ENCODE results near the gene KHSRP.

DNA sequence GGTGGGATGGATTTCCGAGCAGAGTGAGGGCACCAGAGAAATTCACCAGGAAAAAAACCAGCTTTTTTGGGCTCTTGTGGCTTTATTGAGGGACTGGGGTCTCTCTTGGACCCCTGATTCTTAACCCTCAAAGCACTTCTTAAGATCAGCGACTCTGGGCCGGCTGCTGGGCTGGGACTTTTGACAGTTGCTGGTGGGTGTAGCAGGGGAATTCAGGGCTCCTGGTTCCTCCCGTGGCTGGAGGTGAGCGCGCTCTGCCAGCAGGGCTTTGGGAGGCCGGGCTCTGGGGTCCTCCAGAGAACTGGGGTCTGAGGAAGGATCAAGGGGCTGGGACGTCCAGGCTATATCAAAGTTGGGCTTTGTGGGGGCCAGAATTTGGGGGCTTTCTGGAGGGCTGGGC is 42.8 kb upstream of the KHSRP start:
- TF ChIP-seq POLR2A (IDR thresholded peaks at IDR 0.05; ENCODE audit: extremely low read depth, insufficient read length): no peak
- TF ChIP-seq, protein P1, sequence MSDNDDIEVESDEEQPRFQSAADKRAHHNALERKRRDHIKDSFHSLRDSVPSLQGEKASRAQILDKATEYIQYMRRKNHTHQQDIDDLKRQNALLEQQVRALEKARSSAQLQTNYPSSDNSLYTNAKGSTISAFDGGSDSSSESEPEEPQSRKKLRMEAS (IDR thresholded peaks at IDR 0.05; ENCODE audit: low read depth, low read length): no peak
- TF ChIP-seq, protein P2, sequence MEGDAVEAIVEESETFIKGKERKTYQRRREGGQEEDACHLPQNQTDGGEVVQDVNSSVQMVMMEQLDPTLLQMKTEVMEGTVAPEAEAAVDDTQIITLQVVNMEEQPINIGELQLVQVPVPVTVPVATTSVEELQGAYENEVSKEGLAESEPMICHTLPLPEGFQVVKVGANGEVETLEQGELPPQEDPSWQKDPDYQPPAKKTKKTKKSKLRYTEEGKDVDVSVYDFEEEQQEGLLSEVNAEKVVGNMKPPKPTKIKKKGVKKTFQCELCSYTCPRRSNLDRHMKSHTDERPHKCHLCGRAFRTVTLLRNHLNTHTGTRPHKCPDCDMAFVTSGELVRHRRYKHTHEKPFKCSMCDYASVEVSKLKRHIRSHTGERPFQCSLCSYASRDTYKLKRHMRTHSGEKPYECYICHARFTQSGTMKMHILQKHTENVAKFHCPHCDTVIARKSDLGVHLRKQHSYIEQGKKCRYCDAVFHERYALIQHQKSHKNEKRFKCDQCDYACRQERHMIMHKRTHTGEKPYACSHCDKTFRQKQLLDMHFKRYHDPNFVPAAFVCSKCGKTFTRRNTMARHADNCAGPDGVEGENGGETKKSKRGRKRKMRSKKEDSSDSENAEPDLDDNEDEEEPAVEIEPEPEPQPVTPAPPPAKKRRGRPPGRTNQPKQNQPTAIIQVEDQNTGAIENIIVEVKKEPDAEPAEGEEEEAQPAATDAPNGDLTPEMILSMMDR (IDR thresholded peaks at IDR 0.05; ENCODE audit: low read depth, low read length): no peak
- TF ChIP-seq MYC (IDR thresholded peaks at IDR 0.05; ENCODE audit: low read depth, low read length): no peak
